Hippocampal formation (tissue), 2 donors: ENCODE data around the gene BTBD6.

Experiments
- DNase-seq, 2 donors: peaks; one replicate each; lab custom pipeline; 2025; lab: John Stamatoyannopoulos, UW

The BTBD6 gene

DNA sequence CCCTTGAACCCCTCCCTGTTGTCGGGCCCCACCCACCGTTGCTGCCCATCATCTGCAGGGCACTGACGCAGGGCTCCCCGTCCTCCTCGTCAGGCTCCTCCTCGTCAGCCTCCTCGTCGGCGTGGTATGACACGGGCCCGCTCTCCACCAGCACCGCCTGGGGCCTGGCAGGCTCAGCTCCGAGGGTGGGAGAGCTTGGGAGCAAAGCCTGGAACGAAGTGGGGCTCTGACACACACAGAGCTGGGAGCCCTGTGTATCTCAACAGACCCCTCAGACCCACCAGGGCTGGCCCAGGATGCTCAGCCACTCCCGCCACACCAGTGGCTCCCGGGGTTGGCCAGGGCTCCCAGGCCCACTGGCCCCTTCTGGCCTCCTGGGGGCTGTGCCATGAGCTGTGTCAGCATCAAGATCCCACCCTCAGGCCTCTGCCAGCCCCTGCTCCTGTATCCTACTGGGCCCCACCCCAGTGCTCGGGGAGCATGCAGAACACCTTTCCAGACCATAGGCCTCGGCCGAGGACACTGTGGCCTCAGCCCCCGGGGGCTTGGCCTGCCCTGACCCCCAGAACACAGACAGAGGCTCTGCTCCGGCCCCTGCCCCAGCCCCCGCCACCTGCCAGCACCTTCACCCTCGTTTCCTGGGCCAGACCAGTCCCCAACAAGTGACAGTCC is 37.1 kb upstream of the BTBD6 start:
- no peak for DNase-seq

DNA sequence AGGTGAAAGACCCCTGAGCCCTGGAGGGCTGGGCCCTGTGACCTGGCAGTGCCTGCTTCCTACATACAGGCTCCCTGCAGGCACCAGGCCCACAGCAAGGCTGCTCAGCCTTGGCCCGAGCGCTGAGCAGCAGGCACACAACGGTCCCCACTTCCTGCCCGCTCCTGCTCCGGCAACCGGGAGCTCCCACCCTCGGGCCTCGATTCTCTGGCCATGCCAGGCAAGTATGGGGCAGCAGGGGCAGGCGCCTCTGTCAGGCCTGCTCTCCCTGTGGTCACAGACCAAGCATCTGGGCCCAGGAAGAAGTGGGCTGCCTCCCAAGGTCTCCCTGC is 36.6 kb upstream of the BTBD6 start:
- no peak for DNase-seq

DNA sequence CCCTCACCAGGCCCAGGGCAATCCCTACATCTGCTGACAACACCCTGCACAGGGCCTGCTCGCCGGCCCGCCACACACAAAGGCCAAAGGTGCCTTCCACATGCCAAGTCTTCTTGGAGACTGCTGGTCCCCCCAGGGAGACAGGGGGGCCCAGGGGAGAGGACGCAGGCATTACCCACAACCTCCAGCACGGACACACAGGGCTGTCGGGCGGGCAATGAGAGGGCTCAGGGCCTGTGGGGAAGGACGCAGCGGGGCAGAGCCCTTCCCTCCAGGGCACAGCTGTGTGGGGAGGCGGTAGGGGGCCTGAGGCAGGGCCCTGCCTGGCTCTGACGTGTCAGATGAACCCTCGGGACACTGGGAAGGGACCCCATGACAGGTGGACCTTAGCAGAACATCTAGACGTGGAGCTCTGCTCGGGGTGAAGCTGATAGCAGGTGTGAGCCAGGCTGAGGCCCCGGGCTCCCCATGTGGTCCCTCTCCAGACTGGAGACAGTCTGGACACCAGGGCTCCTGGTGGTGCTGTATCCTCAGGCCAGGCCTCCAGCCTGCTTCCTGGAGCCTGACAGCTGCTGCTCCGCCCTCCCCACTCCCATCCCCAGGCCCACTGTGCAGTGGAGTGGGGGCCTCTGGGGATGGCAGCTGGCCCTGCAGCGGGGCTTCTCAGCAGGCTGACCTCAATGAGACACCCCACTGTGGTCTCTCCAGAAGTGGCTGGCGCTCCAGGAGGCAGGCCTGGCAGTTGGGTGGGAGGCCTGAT is 35.6 kb upstream of the BTBD6 start:
- DNase-seq, result no peak

DNA sequence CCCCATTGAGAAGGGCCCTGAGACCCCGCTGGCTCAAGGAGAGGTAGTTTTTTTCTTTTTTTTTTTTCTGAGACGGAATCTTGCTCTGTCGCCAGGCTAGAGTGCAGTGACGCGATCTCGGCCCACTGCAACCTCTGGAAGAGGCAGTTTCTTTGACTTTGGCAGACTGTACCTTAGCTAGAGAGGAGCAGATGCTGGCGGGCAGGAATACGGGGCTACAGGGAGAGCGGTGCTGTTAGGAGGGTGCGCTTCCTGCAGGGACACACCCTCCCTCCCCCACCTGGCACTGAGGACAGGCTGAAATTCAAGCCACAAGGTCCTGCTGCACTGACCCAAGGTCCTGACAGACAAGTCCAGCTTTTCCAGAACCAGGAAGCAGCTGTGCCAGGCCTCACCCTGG is 35.0 kb upstream of the BTBD6 start:
- no peak for DNase-seq

DNA sequence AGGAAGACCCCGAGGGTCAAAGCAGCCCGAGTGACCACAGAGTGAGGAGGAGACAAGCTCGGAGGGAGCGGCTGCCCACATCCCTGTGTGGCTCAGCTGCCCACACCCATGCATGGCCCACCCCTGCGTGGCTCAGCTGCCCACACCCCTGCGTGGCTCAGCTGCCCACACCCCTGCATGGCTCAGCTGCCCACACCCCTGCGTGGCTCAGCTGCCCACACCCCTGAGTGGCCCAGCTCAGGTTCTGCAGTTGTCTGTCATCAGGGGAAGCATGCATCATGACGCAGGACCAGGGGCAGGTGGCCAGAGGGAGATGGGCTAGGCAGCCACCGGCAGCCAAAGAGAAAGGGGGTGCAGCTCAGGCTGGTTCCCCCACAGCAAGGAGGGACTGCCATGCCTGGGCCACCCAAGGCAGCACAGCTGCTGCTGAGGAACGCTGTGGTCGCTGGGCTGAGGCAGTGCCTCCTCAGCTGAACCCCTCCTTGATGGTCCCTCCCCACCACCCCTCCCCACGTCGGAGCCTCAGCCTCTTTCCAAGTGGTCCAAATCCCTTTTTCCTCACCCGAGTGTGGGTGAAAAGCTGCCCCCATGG is 33.9 kb upstream of the BTBD6 start:
- no peak for DNase-seq

DNA sequence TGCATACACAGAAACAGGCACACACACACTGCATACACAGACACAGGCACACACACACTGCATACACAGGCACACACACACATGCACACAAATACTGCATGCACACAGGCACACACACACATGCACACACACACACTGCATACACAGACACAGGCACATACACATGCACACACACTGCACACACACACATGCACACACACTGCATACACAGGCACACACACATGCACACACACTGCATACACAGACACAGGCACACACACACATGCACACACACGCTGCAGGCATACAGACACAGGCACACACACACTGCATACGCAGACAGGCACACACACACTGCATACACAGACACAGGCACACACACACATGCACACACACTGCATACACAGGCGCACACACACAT is 32.7 kb upstream of the BTBD6 start:
- DNase-seq, result no peak

DNA sequence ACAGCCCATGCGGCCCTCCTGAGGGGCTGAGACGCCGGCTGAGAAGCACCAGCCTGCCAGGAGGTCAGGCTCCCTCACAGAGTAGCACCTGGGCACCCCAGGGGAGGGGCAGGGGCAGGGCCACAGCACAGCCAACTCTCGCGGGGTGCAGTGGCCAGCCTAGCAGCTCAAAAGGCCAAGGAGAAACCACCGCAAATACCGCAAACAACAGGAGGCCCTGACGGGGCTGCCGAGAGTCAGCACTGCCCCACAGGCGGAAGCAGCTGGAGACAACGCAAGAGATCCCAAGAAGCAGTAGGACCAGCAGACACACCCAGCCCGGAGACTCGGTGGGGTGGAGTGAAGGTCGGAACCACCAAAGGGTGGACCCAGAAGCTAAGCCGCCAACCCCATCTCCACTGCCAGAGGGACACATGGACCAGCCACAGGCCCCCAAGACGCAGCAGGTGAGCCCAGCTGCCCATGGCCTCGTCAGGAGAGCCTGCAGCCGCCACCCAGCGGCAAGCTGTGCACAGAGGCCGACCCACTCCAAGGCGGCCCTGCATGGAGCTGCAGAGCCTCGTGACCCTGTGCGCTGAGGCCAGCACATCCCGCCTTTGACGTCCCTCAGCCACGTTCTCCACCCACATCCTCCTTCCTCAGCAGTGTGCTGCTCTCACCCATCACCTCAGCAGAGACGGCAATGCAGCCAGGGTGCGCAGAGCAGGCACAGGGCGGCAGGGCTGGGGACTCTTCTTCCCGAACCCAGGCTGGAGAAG is 31.7 kb upstream of the BTBD6 start:
- DNase-seq, result no peak

DNA sequence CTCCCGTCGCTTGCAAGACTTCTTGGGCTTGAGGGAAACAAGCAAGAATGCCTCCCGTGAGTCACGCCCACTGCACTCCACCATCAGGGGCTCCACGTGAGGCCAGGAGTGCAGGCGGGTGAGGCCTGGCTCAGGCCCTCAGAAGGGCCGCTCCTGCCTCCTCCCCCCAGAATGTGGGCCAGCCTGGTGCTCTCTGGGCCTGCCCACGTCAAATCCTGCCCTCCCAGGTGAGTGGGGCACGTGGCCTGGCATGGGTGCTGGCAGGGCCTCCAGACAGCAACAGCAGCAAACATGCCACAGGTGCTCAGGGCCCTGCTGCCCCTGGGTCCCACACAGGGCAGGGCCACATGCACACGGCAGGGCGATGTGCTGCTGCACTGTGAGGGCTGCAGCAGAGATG is 30.6 kb upstream of the BTBD6 start:
- no peak for DNase-seq

DNA sequence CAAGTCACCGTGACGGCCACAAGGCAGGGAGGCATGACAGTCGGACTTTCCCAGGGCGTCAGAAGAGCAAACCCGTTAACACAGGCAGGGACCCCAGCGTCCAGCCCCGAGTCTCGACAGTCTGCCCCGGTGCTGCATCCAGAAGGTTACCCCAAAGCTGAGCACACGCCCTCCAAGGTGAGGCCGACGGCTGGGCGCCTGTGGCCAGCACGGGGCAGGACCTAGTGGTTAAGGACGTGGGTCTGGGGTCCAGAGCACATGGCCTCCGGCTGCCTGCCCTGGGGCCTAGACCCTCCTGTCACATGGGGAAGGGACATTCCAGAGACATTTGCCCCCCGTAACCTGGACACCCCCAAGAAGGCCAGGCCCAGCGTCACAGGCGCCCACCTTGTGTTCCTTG is 29.7 kb upstream of the BTBD6 start:
- no peak for DNase-seq

DNA sequence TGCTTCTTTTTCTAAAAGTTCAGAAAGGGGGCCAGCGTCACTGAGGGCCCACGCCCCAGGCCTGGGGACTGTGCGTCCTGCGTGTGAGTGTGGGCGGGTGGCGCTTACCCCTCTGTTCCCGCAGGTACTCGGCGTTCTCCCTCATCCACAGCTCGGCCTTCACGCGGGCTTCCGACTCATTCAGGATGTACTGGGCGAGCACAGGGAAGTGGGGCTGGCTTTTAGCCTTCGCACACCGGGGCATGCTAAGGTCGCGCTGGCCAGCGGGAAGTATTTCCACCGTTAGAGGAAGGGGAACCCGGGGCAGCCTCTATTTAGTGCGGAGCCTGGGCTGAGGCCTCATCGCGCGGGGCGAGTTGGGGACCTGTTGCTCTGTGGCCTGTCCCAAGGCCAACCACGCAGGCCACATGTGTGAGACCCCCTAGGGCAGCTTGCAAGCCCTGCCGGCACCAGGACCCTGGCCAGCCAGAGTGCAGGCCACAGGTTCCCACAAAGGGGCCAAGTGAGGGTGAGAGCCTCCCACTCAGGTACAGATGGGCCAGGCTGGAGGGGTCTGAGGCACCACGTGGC is 29.2 kb upstream of the BTBD6 start:
- no peak for DNase-seq

DNA sequence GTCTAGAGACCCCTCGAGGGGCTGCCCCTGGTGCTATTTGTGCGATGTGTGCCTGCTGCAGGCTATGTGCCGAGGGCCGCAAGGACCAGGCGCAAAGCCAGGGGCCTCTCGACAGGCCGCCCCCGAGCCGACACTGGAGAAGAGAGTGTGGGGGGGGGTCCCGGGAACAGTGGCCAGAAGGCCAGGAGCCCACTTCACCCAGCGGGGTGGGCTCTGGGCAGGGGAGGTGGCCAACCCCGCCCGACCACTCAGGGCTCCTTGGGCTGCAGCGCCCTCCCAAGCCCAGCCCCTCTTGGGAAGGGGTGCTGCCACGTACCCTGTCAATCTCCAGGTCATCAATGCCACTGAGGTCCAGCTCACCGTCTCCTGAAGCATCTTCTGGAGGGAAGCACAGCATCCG is 28.6 kb upstream of the BTBD6 start:
- DNase-seq, result no peak

DNA sequence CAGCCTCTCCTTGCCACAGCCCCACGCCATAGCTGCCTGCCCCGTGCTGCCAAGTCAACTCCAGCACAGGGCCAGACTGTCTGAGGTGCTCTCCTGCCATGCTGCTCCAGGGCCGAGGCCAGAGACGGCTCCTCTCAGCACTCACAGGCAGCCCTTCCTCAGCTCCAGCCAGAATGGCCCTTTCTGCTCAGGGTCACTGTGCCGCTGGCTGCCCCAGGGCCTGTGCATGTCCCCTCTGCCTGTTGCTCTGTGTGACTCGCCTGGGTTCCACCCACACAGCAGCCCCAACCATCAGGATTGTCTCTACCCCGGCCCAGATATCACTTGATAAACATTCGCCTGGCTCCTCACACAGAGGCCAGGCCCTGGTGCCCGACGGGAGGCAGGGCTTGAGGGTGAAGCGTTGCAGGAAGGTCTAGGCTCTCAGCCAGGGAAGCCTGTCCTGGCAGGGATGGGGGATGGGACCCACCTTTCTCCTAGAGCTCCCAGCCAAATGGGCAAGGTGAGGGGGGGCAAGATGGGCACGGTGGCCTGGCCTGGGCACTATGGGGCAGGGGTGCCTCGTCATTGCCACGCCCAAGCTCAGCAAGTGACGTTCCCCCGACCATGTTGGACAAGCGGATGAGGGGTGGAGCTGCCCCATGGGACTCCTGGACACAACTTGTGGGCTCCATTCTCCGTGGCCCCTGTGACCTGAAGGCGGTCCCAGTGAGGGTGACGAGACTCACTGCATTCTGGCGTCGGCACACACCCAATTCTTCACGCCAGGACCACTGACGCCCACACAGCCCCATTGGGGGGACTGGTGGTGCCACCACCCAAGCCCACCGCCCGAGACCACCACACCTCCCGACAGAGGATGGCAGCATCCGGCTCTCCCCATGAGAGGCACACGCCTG is 27.4 kb upstream of the BTBD6 start:
- no peak for DNase-seq

DNA sequence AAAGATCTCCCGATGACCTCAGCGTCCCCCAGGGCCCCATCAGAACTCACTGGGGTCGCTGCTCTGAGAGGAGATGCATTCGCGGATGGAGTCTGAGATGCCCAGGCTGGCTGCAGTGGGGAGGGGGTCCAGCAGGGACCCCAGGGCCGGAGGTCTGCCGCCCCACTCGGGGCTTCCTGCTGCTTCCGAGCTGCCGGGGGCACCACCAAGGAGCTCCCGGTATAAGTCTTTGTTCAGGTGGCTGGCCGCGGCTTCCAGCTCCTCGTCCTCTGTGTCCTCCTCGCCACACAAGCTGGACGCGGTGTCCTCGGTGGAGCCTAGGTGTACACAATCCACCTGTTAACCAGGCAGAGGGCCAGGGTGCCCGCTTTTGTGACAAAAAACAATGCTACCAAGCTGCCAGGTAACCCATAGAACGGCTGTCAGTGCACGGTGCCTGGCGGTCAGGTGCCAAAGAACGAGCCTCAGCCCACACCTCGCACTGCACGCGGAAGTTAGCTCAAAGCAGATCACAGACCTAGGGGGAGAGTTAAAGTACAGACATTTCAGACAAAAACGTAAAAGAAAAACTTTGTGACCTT is 26.6 kb upstream of the BTBD6 start:
- no peak for DNase-seq

DNA sequence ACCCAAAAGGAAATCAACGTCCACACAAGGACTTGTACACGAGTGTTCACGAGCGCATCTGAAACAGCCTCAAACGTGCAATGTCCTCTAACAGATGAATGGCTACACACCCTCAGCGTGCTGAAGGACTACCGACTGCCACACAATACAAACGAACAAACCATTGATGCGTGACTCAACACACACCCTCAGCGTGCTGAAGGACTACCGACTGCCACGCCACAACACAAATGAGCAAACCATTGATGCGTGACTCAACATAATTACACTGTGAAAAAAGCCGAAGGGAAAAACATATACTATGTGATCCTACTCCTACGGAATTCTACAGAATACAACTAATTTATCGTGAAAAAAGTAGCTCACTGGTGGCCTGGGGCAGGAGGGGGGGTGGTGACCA is 25.1 kb upstream of the BTBD6 start:
- no peak for DNase-seq

DNA sequence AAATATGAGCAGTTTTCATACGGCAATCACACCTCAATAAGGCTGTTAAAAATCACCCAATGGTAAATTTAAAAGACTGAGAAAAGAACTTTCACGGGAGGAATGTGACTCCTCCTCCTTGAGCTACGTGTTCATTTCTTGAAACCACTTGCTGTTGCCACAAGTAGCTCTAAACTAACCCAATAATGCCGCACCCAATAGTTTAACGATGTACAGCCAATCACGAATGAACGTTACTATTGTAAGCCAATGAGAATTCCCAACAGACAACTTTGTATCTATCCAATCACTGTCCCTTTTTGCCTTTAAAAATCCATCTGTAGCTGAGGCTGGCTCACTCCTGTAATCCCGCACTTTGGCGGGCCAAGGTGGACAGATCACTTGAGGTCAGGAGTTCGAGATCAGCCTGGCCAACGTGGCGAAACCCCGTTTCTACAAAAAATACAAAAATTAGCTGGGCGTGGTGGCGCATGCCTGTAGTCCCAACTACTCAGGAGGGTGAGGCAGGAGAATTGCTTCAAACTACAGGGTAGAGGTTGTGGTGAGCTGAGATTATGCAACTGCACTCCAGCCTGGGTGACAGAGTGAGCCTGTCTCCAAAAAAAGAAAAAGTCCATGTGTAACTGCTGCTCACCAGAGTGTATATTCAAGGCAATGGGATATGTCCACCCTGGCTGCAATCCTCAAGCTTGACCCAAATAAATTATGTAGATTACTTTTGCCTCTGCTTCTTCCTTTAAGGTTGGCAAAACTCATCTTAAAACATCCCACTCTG is 24.4 kb upstream of the BTBD6 start:
- no peak for DNase-seq

DNA sequence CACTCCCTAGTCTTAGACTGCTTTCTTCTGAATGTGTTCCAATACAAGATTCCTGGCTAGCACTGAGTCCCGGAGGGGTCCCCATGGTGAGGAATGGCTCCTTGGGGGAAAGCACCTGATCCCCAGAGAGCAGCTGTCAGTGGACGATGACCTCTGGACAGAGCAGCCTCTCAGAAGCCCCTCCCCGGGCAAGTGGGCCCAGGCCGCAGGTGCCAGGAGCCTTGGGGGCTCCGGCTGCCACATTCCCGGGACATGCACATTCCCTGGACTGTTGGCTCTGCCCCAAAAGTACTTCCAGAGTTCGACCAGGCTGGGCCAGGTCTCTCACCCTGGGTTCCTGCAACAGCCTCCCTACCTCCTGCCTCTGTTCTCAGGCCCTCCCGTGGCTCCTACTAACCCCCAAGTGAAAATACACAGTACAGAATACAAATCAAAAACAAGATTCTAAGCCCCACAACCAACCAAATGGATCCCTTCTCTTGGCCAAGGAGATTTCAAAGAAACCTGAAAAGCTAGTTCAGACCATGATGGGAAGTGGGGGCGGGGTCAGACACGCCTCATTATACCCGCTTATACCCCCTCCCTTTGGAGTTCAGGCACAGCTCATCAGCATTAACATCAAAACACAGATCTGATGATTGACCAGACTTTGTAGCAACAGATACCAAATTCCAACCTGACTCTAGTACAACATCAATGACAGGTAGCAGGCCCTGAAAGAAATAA is 23.3 kb upstream of the BTBD6 start:
- no peak for DNase-seq

DNA sequence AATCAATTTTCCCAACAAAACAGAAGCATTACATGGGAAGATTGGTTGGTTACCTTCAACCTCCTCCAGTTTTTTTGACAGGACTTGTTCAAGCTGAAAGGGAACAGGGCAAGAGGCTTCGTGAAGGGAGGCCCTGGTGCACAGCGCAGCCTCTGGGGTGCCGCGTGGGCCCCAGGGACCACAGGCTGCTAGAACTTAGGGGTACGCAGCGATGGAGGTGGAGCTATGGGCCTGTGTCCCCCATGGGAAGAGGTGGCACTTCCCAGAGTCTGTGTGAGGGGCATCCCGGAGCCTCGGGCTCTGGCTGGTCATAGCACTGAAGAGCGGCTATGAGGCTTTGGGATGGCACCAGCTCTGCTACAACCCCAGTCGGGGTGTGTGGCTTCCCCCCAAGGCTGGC is 22.1 kb upstream of the BTBD6 start:
- DNase-seq, result no peak

DNA sequence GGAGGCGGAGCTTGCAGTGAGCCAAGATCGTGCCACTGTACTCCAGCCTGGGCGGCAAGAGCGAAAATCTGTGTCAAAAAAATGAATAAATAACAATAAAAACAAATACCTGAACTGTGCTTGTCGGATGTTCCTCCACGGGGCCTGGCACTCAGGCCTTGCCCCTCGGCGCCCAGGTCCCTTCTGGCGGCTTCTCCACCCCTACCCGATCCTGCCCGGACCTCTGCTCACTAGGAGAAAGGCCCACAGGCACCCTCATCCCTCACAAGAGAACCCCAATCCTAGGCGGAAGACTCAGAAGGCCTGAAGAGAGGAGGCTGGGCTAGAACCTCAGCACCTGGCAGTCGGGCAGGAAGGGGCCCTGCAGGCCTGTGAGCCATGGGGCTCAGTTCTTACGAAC is 21.0 kb upstream of the BTBD6 start:
- DNase-seq, result no peak

DNA sequence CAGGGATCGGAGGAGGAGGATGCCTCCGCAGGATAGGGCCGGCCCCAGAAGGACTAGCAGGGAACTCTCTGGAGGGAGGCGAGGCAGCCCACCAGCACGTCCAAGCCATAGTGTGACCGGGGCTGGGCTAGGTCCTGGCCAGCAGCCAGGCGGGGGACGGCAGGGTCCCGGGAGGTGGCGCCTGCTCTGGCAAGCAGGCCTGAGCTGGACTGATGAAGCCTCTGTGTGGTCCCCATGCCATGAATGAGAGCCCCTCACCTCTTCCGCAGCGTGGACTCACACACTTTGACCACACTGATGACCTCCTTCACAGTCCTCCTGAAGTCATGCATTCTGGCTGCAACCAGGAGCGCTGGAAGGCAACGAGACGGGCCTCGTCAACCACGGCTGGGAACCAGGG is 19.8 kb upstream of the BTBD6 start:
- no peak for DNase-seq
